Measurements from ENCODE around the gene KCNJ5.

The KCNJ5 gene

GRCh38 chr11:128859563-128860441, 31.4 kb upstream of the KCNJ5 start:
- TF ChIP-seq JUND (IDR thresholded peaks at IDR 0.05; ENCODE audit: low read depth): no peak

GRCh38 chr11:128860571-128861361, 30.4 kb upstream of the KCNJ5 start:
- in situ Hi-C loops (cut with HindIII; ENCODE audit: low pct_unique_long_range_greater_than_20kb, low sequenced_read_pairs): no loop called here
- no peak for DNase-seq (ENCODE audit: low read depth in 1 of 2, low spot score in 1 of 2)
- no peak for TF ChIP-seq JUND (IDR thresholded peaks at IDR 0.05; ENCODE audit: low read depth)

More at GRCh38 chr11:128859563-128860441, 31.4 kb upstream of the KCNJ5 start:
- in situ Hi-C loops (cut with HindIII; ENCODE audit: low pct_unique_long_range_greater_than_20kb, low sequenced_read_pairs): no loop called here
- peak; percentile 60 to 85 for DNase-seq (ENCODE audit: low read depth in 1 of 2, low spot score in 1 of 2)

GRCh38 chr11:128862406-128862805, 28.8 kb upstream of the KCNJ5 start:
- no peak for DNase-seq (ENCODE audit: low read depth in 1 of 2, low spot score in 1 of 2)
- in situ Hi-C loops (cut with HindIII; ENCODE audit: low pct_unique_long_range_greater_than_20kb, low sequenced_read_pairs): no loop called here

GRCh38 chr11:128862908-128863660, 28.1 kb upstream of the KCNJ5 start:
- TF ChIP-seq JUND (IDR thresholded peaks at IDR 0.05; ENCODE audit: low read depth): no peak
- no peak for DNase-seq (ENCODE audit: low read depth in 1 of 2, low spot score in 1 of 2)
- in situ Hi-C loops (cut with HindIII; ENCODE audit: low pct_unique_long_range_greater_than_20kb, low sequenced_read_pairs): no loop called here

More at GRCh38 chr11:128862406-128862805, 28.8 kb upstream of the KCNJ5 start:
- TF ChIP-seq JUND (IDR thresholded peaks at IDR 0.05; ENCODE audit: low read depth): no peak

- in situ Hi-C loops (cut with HindIII; ENCODE audit: low pct_unique_long_range_greater_than_20kb, low sequenced_read_pairs): no loop called here
- no peak for DNase-seq (ENCODE audit: low read depth in 1 of 2, low spot score in 1 of 2)
- no peak for TF ChIP-seq JUND (IDR thresholded peaks at IDR 0.05; ENCODE audit: low read depth)
Observed at GRCh38 chr11:128865490-128865889, 25.7 kb upstream of the KCNJ5 start.

GRCh38 chr11:128867277-128867676, 23.9 kb upstream of the KCNJ5 start, which contains the start of gene KCNJ1:
Gene KCNJ1, minus strand, starts transcription at chr11:128867296. Its CDS starts 27,053 bp downstream, at chr11:128840243.
- no peak for DNase-seq (ENCODE audit: low read depth in 1 of 2, low spot score in 1 of 2)
- no peak for TF ChIP-seq JUND (IDR thresholded peaks at IDR 0.05; ENCODE audit: low read depth)
- in situ Hi-C loops (cut with HindIII; ENCODE audit: low pct_unique_long_range_greater_than_20kb, low sequenced_read_pairs): no loop called here

GRCh38 chr11:128868841-128869671, 22.1 kb upstream of the KCNJ5 start:
- peak in 1 of 2 experiments; percentile 66 for DNase-seq (ENCODE audit: low read depth in 1 of 2, low spot score in 1 of 2)
- in situ Hi-C loops (cut with HindIII; ENCODE audit: low pct_unique_long_range_greater_than_20kb, low sequenced_read_pairs): no loop called here
- TF ChIP-seq JUND (IDR thresholded peaks at IDR 0.05; ENCODE audit: low read depth): no peak

- no peak for DNase-seq (ENCODE audit: low read depth in 1 of 2, low spot score in 1 of 2)
- no peak for TF ChIP-seq JUND (IDR thresholded peaks at IDR 0.05; ENCODE audit: low read depth)
- in situ Hi-C loops (cut with HindIII; ENCODE audit: low pct_unique_long_range_greater_than_20kb, low sequenced_read_pairs): no loop called here
Observed at GRCh38 chr11:128871168-128871610, 20.0 kb upstream of the KCNJ5 start.

GRCh38 chr11:128872094-128872493, 19.1 kb upstream of the KCNJ5 start:
- in situ Hi-C loops (cut with HindIII; ENCODE audit: low pct_unique_long_range_greater_than_20kb, low sequenced_read_pairs): no loop called here
- TF ChIP-seq JUND (IDR thresholded peaks at IDR 0.05; ENCODE audit: low read depth): no peak
- DNase-seq (ENCODE audit: low read depth in 1 of 2, low spot score in 1 of 2): no peak

- TF ChIP-seq JUND (IDR thresholded peaks at IDR 0.05; ENCODE audit: low read depth): no peak
- in situ Hi-C loops (cut with HindIII; ENCODE audit: low pct_unique_long_range_greater_than_20kb, low sequenced_read_pairs): no loop called here
- DNase-seq (ENCODE audit: low read depth in 1 of 2, low spot score in 1 of 2): no peak
Observed at GRCh38 chr11:128872594-128872993, 18.6 kb upstream of the KCNJ5 start.

- no peak for TF ChIP-seq JUND (IDR thresholded peaks at IDR 0.05; ENCODE audit: low read depth)
- in situ Hi-C loops (cut with HindIII; ENCODE audit: low pct_unique_long_range_greater_than_20kb, low sequenced_read_pairs): no loop called here
- no peak for DNase-seq (ENCODE audit: low read depth in 1 of 2, low spot score in 1 of 2)
Observed at GRCh38 chr11:128874427-128874826, 16.7 kb upstream of the KCNJ5 start.
